Ramos (cell line): ENCODE results near the gene VWA2.

ENCODE experiments used
- in situ Hi-C: fragments of 300-500 bp; cut with MboI; formaldehyde crosslinking; loops from one replicate; pipeline ENCODE4 v1.14.3; 2022; ENCODE audit warnings: low sequenced_read_pairs; ENCODE audit not compliant: unreplicated experiment

Gene VWA2

GRCh38 chr10:114334301-114334700 is 95.2 kb downstream of the VWA2 start:
- in situ Hi-C loops = no loop called here

- in situ Hi-C loops = no loop called here
These were observed 96.6 kb downstream of the VWA2 start for GRCh38 chr10:114335614-114336013.

GRCh38 chr10:114336823-114337509 is 97.9 kb downstream of the VWA2 start:
- in situ Hi-C loops = no loop called here

GRCh38 chr10:114337510-114338462 is 98.7 kb downstream of the VWA2 start:
- in situ Hi-C loops = no loop called here

GRCh38 chr10:114340816-114341215 is 101.8 kb downstream of the VWA2 start:
- in situ Hi-C loops = no loop called here
